ENCODE measurements around the gene CAMK2D. TPM values are rescaled to one million over a fixed set of nuclear protein-coding genes. Genes with fewer than 3 reads are reported as not detected.

CAMK2D gene
- total RNA-seq, 2 experiments from 2014 or later, result 104 to 120 TPM

DNA sequence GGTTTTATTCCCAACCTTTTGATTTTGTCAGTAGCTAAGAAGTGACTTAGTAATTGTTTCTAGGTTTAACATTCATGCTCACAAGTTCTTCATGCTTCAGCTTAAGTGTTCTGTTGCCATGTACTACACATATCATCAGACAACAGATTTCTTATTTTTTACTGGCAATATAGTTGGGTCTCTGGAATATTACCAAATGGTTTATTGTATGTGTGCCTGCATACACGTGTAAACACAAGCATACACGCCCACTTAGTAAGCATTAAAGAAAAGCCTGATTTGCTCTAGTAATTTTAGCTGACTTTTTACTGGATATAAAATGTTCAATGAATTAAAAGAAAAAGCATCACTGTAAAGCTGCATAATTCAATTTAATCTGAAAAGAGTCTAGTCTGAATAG, 199.8 kb downstream of the CAMK2D start:
- TF ChIP-seq, protein P1, sequence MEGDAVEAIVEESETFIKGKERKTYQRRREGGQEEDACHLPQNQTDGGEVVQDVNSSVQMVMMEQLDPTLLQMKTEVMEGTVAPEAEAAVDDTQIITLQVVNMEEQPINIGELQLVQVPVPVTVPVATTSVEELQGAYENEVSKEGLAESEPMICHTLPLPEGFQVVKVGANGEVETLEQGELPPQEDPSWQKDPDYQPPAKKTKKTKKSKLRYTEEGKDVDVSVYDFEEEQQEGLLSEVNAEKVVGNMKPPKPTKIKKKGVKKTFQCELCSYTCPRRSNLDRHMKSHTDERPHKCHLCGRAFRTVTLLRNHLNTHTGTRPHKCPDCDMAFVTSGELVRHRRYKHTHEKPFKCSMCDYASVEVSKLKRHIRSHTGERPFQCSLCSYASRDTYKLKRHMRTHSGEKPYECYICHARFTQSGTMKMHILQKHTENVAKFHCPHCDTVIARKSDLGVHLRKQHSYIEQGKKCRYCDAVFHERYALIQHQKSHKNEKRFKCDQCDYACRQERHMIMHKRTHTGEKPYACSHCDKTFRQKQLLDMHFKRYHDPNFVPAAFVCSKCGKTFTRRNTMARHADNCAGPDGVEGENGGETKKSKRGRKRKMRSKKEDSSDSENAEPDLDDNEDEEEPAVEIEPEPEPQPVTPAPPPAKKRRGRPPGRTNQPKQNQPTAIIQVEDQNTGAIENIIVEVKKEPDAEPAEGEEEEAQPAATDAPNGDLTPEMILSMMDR (conservative IDR thresholded peaks at IDR 0.05; ENCODE audit: low read length), result no peak
- no peak for TF ChIP-seq EZH2phosphoT487 (IDR thresholded peaks at IDR 0.05; ENCODE audit: borderline replicate concordance, low read depth, low read length)
- DNase-seq (ENCODE audit: low spot score), result no peak
- no TSS peak for BruUV-seq (replicated peaks)
- ChIA-PET POLR2A (interaction anchor here (0.5 to 8.9 kb wide), 15 partner anchors 7 to 923 kb away, joined by 3 to 159 read pairs (median 4); no protein-coding TSS in a partner anchor), CTCF (ENCODE audit: unreplicated experiment) (interaction anchor here (0.8 to 2.5 kb wide), 2 partner anchors 11 to 14 kb away, joined by 3 to 8 read pairs; no protein-coding TSS in a partner anchor)
- H2AFZ ChIP-seq (ENCODE audit: low read length), result no peak overlapping the region
- peak overlapping the region; percentile 99 for H3K27ac ChIP-seq (ENCODE audit: low read depth, low read length, poor library complexity, severe bottlenecking)
- no peak overlapping the region for H3K4me3 ChIP-seq (ENCODE audit: low read depth, low read length, poor library complexity, severe bottlenecking)
- peaks cover 29% of the 10 kb centered on the region; the same call in 1 of the 2 replicates for H3K79me2 ChIP-seq (ENCODE audit: insufficient read depth, low read depth, low read length)
- H3K9me2 ChIP-seq (ENCODE audit: insufficient read depth, low read length), result no peaks in the 10 kb centered on the region
- peaks cover 72% of the 10 kb centered on the region for H3K4me1 ChIP-seq (ENCODE audit: insufficient read depth, low read length, poor library complexity, severe bottlenecking)
- intact Hi-C loops (cut with micrococcal nuclease; ENCODE audit: unreplicated experiment), result loop anchor here (10.0 kb wide), 1 partner anchor 1043 kb away; no protein-coding TSS in a partner anchor
- H4K20me1 ChIP-seq (ENCODE audit: insufficient read depth, low read length), result no peaks in the 10 kb centered on the region
- H3K4me2 ChIP-seq (ENCODE audit: low read length), result peak overlapping the region; percentile 72; the same call in 1 of the 2 replicates
- H3K36me3 ChIP-seq (ENCODE audit: insufficient read depth, low read length), result peaks cover 69% of the 10 kb centered on the region
- H3K9me3 ChIP-seq (ENCODE audit: low read length), result peaks cover 9% of the 10 kb centered on the region; the same call in 1 of the 2 replicates

DNA sequence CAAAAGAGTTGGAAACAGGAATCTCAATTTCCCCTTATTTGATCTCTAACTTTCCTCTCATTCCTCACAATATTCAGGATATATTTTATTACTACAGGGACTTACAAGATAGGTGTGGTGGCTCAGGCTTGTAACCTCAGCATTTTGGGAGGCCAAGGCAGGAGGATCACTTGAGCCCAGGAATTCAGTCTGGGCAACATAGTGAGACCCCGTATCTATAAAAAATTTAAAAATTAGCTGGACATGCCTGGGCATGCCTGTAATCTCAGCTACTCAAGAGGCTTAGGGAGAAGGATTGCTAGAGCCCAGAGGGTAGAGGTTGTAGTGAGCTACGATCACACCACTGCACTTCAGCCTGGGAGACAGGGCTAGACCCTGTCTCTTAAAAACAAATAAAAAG, 200.4 kb downstream of the CAMK2D start:
- intact Hi-C loops (cut with micrococcal nuclease; ENCODE audit: unreplicated experiment), result loop anchor here (10.0 kb wide), 1 partner anchor 1044 kb away; no protein-coding TSS in a partner anchor
- Histone ChIP-seq H3K4me1 (ENCODE audit: insufficient read depth, low read length, poor library complexity, severe bottlenecking) (peaks cover 72% of the 10 kb centered on the region), H3K4me3 (ENCODE audit: low read depth, low read length, poor library complexity, severe bottlenecking) (no peak overlapping the region), H4K20me1 (ENCODE audit: insufficient read depth, low read length) (no peaks in the 10 kb centered on the region), H3K9me2 (ENCODE audit: insufficient read depth, low read length) (no peaks in the 10 kb centered on the region), H3K4me2 (ENCODE audit: low read length) (no peak overlapping the region), H3K79me2 (ENCODE audit: insufficient read depth, low read depth, low read length) (peaks cover 26% of the 10 kb centered on the region; the same call in 1 of the 2 replicates), H3K27ac (ENCODE audit: low read depth, low read length, poor library complexity, severe bottlenecking) (peak overlapping the region; percentile 7), H3K9me3 (ENCODE audit: low read length) (peaks cover 9% of the 10 kb centered on the region; the same call in 1 of the 2 replicates), H2AFZ (ENCODE audit: low read length) (no peak overlapping the region), H3K36me3 (ENCODE audit: insufficient read depth, low read length) (peaks cover 76% of the 10 kb centered on the region)
- ChIA-PET POLR2A (interaction anchor here (0.5 to 8.9 kb wide), 15 partner anchors 10 to 922 kb away, joined by 3 to 159 read pairs (median 4); no protein-coding TSS in a partner anchor), CTCF (ENCODE audit: unreplicated experiment) (interaction anchor here (0.8 kb wide), 1 partner anchor 10 kb away, joined by 3 read pairs; no protein-coding TSS in a partner anchor)
- TF ChIP-seq, protein P1 (conservative IDR thresholded peaks at IDR 0.05; ENCODE audit: low read length), result no peak
- TF ChIP-seq EZH2phosphoT487 (IDR thresholded peaks at IDR 0.05; ENCODE audit: borderline replicate concordance, low read depth, low read length), result no peak
- DNase-seq (ENCODE audit: low spot score), result no peak
- BruUV-seq (replicated peaks), result no TSS peak

DNA sequence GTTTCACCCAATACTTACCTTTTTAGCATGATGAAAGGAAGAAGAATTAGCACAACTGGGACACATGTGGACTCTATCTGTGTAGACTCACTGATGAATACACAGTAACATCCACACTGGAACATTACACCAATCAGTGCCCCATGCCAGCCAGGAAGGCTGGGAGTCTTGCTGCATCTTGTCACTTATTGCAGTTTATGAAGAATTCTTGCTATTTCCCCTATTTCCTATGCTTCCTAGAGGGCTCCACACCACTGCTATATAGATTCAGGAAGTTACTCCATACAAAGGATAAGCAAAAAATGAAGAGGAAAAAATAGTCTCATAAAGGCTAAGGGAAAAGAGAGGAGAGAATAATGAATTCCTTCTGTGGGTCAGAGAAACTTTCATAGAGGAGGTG, 201.0 kb downstream of the CAMK2D start:
- ChIA-PET POLR2A (interaction anchor here (0.5 to 8.9 kb wide), 10 partner anchors 10 to 198 kb away, joined by 3 to 159 read pairs (median 4); no protein-coding TSS in a partner anchor), CTCF (ENCODE audit: unreplicated experiment) (interaction anchor here (1.0 kb wide), 1 partner anchor 13 kb away, joined by 3 read pairs; no protein-coding TSS in a partner anchor)
- intact Hi-C loops (cut with micrococcal nuclease; ENCODE audit: unreplicated experiment), result loop anchor here (10.0 kb wide), 1 partner anchor 1044 kb away; no protein-coding TSS in a partner anchor
- no peak overlapping the region for H3K4me2 ChIP-seq (ENCODE audit: low read length)
- no peaks in the 10 kb centered on the region for H4K20me1 ChIP-seq (ENCODE audit: insufficient read depth, low read length)
- peak overlapping the region; percentile 7 for H3K27ac ChIP-seq (ENCODE audit: low read depth, low read length, poor library complexity, severe bottlenecking)
- H3K36me3 ChIP-seq (ENCODE audit: insufficient read depth, low read length), result peaks cover 81% of the 10 kb centered on the region
- H3K79me2 ChIP-seq (ENCODE audit: insufficient read depth, low read depth, low read length), result peaks cover 26% of the 10 kb centered on the region; the same call in 1 of the 2 replicates
- H3K9me2 ChIP-seq (ENCODE audit: insufficient read depth, low read length), result no peaks in the 10 kb centered on the region
- peaks cover 9% of the 10 kb centered on the region; the same call in 1 of the 2 replicates for H3K9me3 ChIP-seq (ENCODE audit: low read length)
- no peak overlapping the region for H3K4me3 ChIP-seq (ENCODE audit: low read depth, low read length, poor library complexity, severe bottlenecking)
- TF ChIP-seq, protein P1 (conservative IDR thresholded peaks at IDR 0.05; ENCODE audit: low read length), result no peak
- TF ChIP-seq EZH2phosphoT487 (IDR thresholded peaks at IDR 0.05; ENCODE audit: borderline replicate concordance, low read depth, low read length), result no peak
- no peak for DNase-seq (ENCODE audit: low spot score)
- no peak overlapping the region for H2AFZ ChIP-seq (ENCODE audit: low read length)
- BruUV-seq (replicated peaks), result no TSS peak
- H3K4me1 ChIP-seq (ENCODE audit: insufficient read depth, low read length, poor library complexity, severe bottlenecking), result peaks cover 71% of the 10 kb centered on the region

Measured in OCI-LY7 (cell line).